Trophoblast cell (in vitro differentiated cells and primary cell): Measurements from ENCODE around the gene JMJD1C.

Experiments used
- DNase-seq, 2 donors: peaks; one replicate each; pipeline ENCODE4 v3.0.0-alpha.2; 2016
- H2AFZ ChIP-seq: 2 replicates; pipeline ENCODE4 v1.6.1; 2013; ENCODE audit warnings: low read length, moderate library complexity, mild to moderate bottlenecking; ENCODE audit not compliant: insufficient read depth, poor library complexity
- H2AK5ac ChIP-seq: 2 replicates; pipeline ENCODE4 v1.6.1; 2013; ENCODE audit warnings: mild to moderate bottlenecking, low read length
- H2BK120ac ChIP-seq: 2 replicates; pipeline ENCODE4 v1.6.1; 2013; ENCODE audit warnings: low read length, mild to moderate bottlenecking, moderate library complexity; ENCODE audit not compliant: insufficient read depth, poor library complexity
- H2BK12ac ChIP-seq: 2 replicates; pipeline ENCODE4 v1.6.1; 2013; ENCODE audit warnings: mild to moderate bottlenecking, low read length, moderate library complexity
- H2BK5ac ChIP-seq: 2 replicates; pipeline ENCODE4 v1.6.1; 2013; ENCODE audit warnings: low read length, low read depth, moderate library complexity, mild to moderate bottlenecking; ENCODE audit not compliant: poor library complexity
- H3K14ac ChIP-seq: 2 replicates; pipeline ENCODE4 v1.6.1; 2013; ENCODE audit warnings: mild to moderate bottlenecking, low read length
- H3K18ac ChIP-seq: 2 replicates; pipeline ENCODE4 v1.6.1; 2013; ENCODE audit warnings: mild to moderate bottlenecking, low read length
- H3K23ac ChIP-seq: 2 replicates; pipeline ENCODE4 v1.6.1; 2013; ENCODE audit warnings: low read length
- H3K27ac ChIP-seq: 2 replicates; pipeline ENCODE4 v1.5.1; 2013; ENCODE audit warnings: low read depth, mild to moderate bottlenecking, inconsistent platforms, low read length, moderate library complexity
- H3K27me3 ChIP-seq: 2 replicates; pipeline ENCODE4 v1.6.1; 2013; ENCODE audit warnings: inconsistent platforms, mild to moderate bottlenecking, low read length, moderate library complexity; ENCODE audit not compliant: insufficient read depth
- H3K36me3 ChIP-seq, 2 experiments: 1 replicate in 1 of 2; 2 replicates in 1 of 2; pipeline ENCODE4 v1.6.1; 2013; ENCODE audit warnings: low read length in 2 of 2, mild to moderate bottlenecking in 2 of 2, moderate library complexity in 1 of 2; ENCODE audit not compliant: insufficient read depth in 2 of 2, control insufficient read depth in 1 of 2
- H3K4ac ChIP-seq: 2 replicates; pipeline ENCODE4 v1.6.1; 2013; ENCODE audit warnings: low read depth, mild to moderate bottlenecking, low read length, moderate library complexity
- H3K4me1 ChIP-seq, 2 experiments: 1 replicate in 1 of 2; 2 replicates in 1 of 2; pipeline ENCODE4 v1.6.1; 2013; ENCODE audit warnings: low read length in 2 of 2, mild to moderate bottlenecking in 2 of 2, moderate library complexity in 1 of 2; ENCODE audit not compliant: insufficient read depth in 2 of 2, control insufficient read depth in 1 of 2
- H3K4me2 ChIP-seq: 2 replicates; pipeline ENCODE4 v1.6.1; 2013; ENCODE audit warnings: inconsistent platforms, mild to moderate bottlenecking, low read length, moderate library complexity
- H3K4me3 ChIP-seq: 2 replicates; pipeline ENCODE4 v1.5.1; 2013; ENCODE audit warnings: mild to moderate bottlenecking, low read depth, low read length, inconsistent platforms
- H3K79me1 ChIP-seq: one replicate; pipeline ENCODE4 v1.6.1; 2013; ENCODE audit warnings: low read length
- H3K79me2 ChIP-seq: 2 replicates; pipeline ENCODE4 v1.6.1; 2013; ENCODE audit warnings: low read length, mild to moderate bottlenecking; ENCODE audit not compliant: control insufficient read depth, insufficient read depth, poor library complexity
- H3K9ac ChIP-seq: 2 replicates; pipeline ENCODE4 v1.6.1; 2013; ENCODE audit warnings: mild to moderate bottlenecking, low read length
- H3K9me3 ChIP-seq: 2 replicates; pipeline ENCODE4 v1.6.1; 2013; ENCODE audit warnings: low read depth, mild to moderate bottlenecking, control low read depth, inconsistent platforms, low read length; ENCODE audit not compliant: insufficient read depth
- H4K12ac ChIP-seq: 2 replicates; pipeline ENCODE4 v1.6.1; 2013; ENCODE audit warnings: low read depth, mild to moderate bottlenecking, low read length, moderate library complexity
- H4K8ac ChIP-seq: 2 replicates; pipeline ENCODE4 v1.6.1; 2013; ENCODE audit warnings: low read depth, mild to moderate bottlenecking, low read length, moderate library complexity
- H4K91ac ChIP-seq: one replicate; pipeline ENCODE4 v1.6.1; 2013; ENCODE audit warnings: low read depth, mild to moderate bottlenecking, low read length, moderate library complexity
- WGBS: extraction: QIAGEN DNeasy Blood & Tissue Kit; methylation state at CpG from one replicate; pipeline ENCODE4 v1.1.7; 2013; ENCODE audit warnings: missing lambda C conversion rate; ENCODE audit not compliant: insufficient read length, insufficient coverage; ENCODE audit errors: extremely low coverage; 5-methylcytosine and 5-hydroxymethylcytosine counted together

JMJD1C gene

GRCh38 chr10:63221950-63222349 is 243.8 kb downstream of the JMJD1C start:
- Histone ChIP-seq H3K4me3 (no peak overlapping the region), H3K14ac (no peak overlapping the region), H2BK5ac (no peak overlapping the region), H3K4me1 (no peaks in the 10 kb centered on the region), H4K91ac (no peak overlapping the region), H3K23ac (no peak overlapping the region), H3K9ac (no peak overlapping the region), H2BK12ac (no peak overlapping the region), H2AK5ac (no peak overlapping the region), H2BK120ac (no peak overlapping the region), H3K36me3 (no peaks in the 10 kb centered on the region), H2AFZ (no peak overlapping the region), H3K4me2 (no peak overlapping the region), H3K4ac (no peak overlapping the region), H4K8ac (no peak overlapping the region), H3K18ac (no peak overlapping the region), H4K12ac (no peak overlapping the region), H3K79me2 (no peaks in the 10 kb centered on the region), H3K27ac (no peak overlapping the region), H3K79me1 (no peaks in the 10 kb centered on the region), H3K9me3 (no peaks in the 10 kb centered on the region), H3K27me3 (no peaks in the 10 kb centered on the region)
- WGBS, result no CpG with 5 or more reads among the region's 4 CpGs
- no peak for DNase-seq

- H3K27me3 ChIP-seq, result no peaks in the 10 kb centered on the region
- H3K4me3 ChIP-seq, result no peak overlapping the region
- no peak for DNase-seq
- no peak overlapping the region for H3K23ac ChIP-seq
- H3K79me1 ChIP-seq, result no peaks in the 10 kb centered on the region
- no peaks in the 10 kb centered on the region for H3K9me3 ChIP-seq
- no peak overlapping the region for H4K91ac ChIP-seq
- WGBS, result no CpG with 5 or more reads among the region's 5 CpGs
- H2AK5ac ChIP-seq, result no peak overlapping the region
- H2BK120ac ChIP-seq, result no peak overlapping the region
- no peak overlapping the region for H3K14ac ChIP-seq
- H3K4ac ChIP-seq, result no peak overlapping the region
- H3K36me3 ChIP-seq, result peaks cover 0 to 2% of the 10 kb centered on the region in 2 experiments
- H4K8ac ChIP-seq, result no peak overlapping the region
- no peak overlapping the region for H2AFZ ChIP-seq
- H4K12ac ChIP-seq, result no peak overlapping the region
- H3K9ac ChIP-seq, result no peak overlapping the region
- H3K4me1 ChIP-seq, result no peaks in the 10 kb centered on the region
- H2BK12ac ChIP-seq, result no peak overlapping the region
- no peak overlapping the region for H3K27ac ChIP-seq
- H2BK5ac ChIP-seq, result no peak overlapping the region
- no peak overlapping the region for H3K4me2 ChIP-seq
- H3K79me2 ChIP-seq, result no peaks in the 10 kb centered on the region
- H3K18ac ChIP-seq, result no peak overlapping the region
Measured at GRCh38 chr10:63219749-63220148, 246.0 kb downstream of the JMJD1C start.

GRCh38 chr10:63217120-63217605 is 248.6 kb downstream of the JMJD1C start:
- Histone ChIP-seq H3K9me3 (no peaks in the 10 kb centered on the region), H3K4me2 (no peak overlapping the region), H4K91ac (no peak overlapping the region), H3K27ac (no peak overlapping the region), H3K4ac (no peak overlapping the region), H2BK12ac (no peak overlapping the region), H3K4me3 (no peak overlapping the region), H4K8ac (no peak overlapping the region), H3K79me2 (no peaks in the 10 kb centered on the region), H3K14ac (no peak overlapping the region), H2BK120ac (no peak overlapping the region), H2AK5ac (no peak overlapping the region), H3K4me1 (no peaks in the 10 kb centered on the region), H3K79me1 (no peaks in the 10 kb centered on the region), H2BK5ac (no peak overlapping the region), H2AFZ (no peak overlapping the region), H3K36me3 (peaks cover 2 to 6% of the 10 kb centered on the region in 2 experiments), H3K23ac (no peak overlapping the region), H3K9ac (no peak overlapping the region), H4K12ac (no peak overlapping the region), H3K27me3 (no peaks in the 10 kb centered on the region), H3K18ac (no peak overlapping the region)
- DNase-seq, result peak; percentile 13 to 68
- no CpG with 5 or more reads among the region's 3 CpGs for WGBS

DNA sequence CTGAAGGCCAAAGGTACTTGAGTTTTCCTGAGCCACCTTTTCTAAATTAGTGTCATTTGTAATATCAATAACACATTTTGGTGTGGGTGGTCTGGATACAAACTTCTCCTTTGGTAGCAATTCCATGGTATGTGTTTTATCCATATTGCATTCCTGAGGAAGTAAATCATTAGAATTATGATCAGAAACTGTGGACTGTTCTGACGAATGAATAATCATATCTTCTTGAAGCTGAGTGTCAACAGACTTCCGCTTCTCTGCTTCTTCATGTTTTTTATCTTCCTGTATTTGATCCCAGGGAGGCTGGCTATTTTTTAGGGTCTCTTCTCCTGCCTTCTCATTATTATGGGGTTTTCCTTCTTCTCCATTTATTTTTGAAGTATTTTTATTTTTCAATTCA is 251.2 kb downstream of the JMJD1C start:
- Histone ChIP-seq H4K91ac (no peak overlapping the region), H3K14ac (no peak overlapping the region), H3K9ac (no peak overlapping the region), H3K4ac (no peak overlapping the region), H4K12ac (no peak overlapping the region), H2AFZ (no peak overlapping the region), H3K4me3 (no peak overlapping the region), H2BK12ac (no peak overlapping the region), H3K79me2 (no peaks in the 10 kb centered on the region), H3K4me2 (no peak overlapping the region), H2BK120ac (no peak overlapping the region), H3K9me3 (no peaks in the 10 kb centered on the region), H3K23ac (no peak overlapping the region), H2AK5ac (no peak overlapping the region), H4K8ac (no peak overlapping the region), H2BK5ac (no peak overlapping the region), H3K36me3 (peaks cover 2 to 6% of the 10 kb centered on the region in 2 experiments), H3K27ac (no peak overlapping the region), H3K4me1 (no peaks in the 10 kb centered on the region), H3K27me3 (no peaks in the 10 kb centered on the region), H3K18ac (no peak overlapping the region), H3K79me1 (no peaks in the 10 kb centered on the region)
- no CpG with 5 or more reads among the region's 2 CpGs for WGBS
- no peak for DNase-seq
